ENCODE data around the gene SFXN1. TPM values are rescaled to one million over a fixed set of nuclear protein-coding genes. Genes with fewer than 3 reads are reported as not detected.

The SFXN1 gene
- 19.9 TPM for total RNA-seq
- long read RNA-seq, full-length matches to known transcripts: 26 of 37 reads
- long read RNA-seq, partial matches to known transcripts: 2 of 37 reads
- long read RNA-seq, other reads (novel, unspliced or antisense): 9 of 37 reads

DNA sequence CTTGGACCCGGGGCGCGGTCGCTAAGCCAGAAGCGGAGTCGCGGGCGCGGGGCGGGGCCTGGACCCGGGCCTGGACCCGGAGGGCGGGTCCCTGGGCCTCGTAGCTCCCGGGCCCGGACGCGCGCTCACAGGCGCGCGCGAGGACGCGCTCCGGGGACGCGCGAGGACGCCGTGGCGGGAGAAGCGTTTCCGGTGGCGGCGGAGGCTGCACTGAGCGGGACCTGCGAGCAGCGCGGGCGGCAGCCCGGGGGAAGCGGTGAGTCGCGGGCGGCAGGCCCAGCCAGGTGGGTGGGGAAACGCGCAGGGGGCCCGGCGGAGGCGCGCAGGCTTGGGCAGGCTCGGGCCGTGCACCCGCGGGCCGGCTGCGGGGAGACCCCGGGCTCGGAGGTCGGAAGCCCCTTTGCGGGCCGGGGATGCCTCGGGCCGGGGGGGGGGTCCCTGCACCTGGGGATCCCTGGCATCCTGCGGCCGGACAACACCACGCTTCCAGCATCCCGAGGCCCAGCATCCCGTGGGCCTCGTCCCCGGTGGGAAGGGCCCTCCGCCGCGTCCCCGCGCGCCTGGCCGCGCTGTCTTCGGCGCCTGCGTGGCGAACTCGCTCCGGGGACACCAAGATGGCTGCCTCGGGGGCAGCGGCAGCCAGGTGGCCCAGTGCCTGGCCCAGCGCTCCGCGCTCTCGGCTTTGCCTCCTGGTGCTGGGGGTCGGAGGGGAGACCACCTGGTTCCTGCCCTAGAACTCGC lies at the start of gene SFXN1:
SFXN1 (plus strand) TSS at position 177 of the 741 bp plus-strand sequence. CDS start 13,544 bp downstream, outside the sequence.
- ATAC-seq: peak; percentile 96
- DNase-seq: peak; percentile 88
- TF ChIP-seq CTCF (IDR thresholded peaks at IDR 0.05): no peak
- H3K4me1 ChIP-seq: peaks cover 8% of the 10 kb centered on the region
- no peaks in the 10 kb centered on the region for H3K9me3 ChIP-seq
- H3K27ac ChIP-seq: peak within 1 kb of the TSS; percentile 71
- peak within 1 kb of the TSS; percentile 87 for H3K4me3 ChIP-seq
- no peaks in the 10 kb centered on the region for H3K27me3 ChIP-seq
- H3K36me3 ChIP-seq: no peaks in the 10 kb centered on the region
- intact Hi-C loops (cut with DNase I): no loop called here

GRCh38 chr5:175434800-175435199 lies 43.6 kb upstream of the SFXN1 start:
- Histone ChIP-seq H3K4me3 (no peak overlapping the region), H3K9me3 (no peaks in the 10 kb centered on the region), H3K27ac (no peak overlapping the region), H3K36me3 (no peaks in the 10 kb centered on the region), H3K27me3 (no peaks in the 10 kb centered on the region), H3K4me1 (no peaks in the 10 kb centered on the region)
- ATAC-seq: no peak
- intact Hi-C loops (cut with DNase I): no loop called here
- TF ChIP-seq CTCF (IDR thresholded peaks at IDR 0.05): no peak
- no peak for DNase-seq

DNA sequence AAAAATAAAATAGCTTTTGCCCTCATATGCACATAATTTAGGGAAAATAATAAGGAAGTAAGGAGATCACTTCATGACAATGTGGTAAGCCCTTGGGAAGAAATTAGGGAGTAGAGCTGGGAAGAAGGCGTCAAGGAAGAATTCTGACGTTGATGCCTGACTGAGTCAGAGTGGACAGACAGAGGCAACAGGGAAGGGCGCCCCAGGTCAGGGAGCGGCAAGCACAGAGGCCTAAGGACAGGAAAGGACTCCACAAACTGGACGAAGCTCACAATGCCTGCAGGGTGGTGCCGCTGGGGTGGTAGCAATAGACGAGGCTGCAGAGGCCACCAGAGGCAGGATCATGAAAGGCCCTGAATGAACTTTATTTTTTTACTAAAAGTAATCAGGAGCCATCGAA lies 42.0 kb upstream of the SFXN1 start:
- DNase-seq: no peak
- H3K27ac ChIP-seq: no peak overlapping the region
- no peak for ATAC-seq
- intact Hi-C loops (cut with DNase I): no loop called here
- no peaks in the 10 kb centered on the region for H3K9me3 ChIP-seq
- H3K36me3 ChIP-seq: no peaks in the 10 kb centered on the region
- no peaks in the 10 kb centered on the region for H3K4me1 ChIP-seq
- no peak for TF ChIP-seq CTCF (IDR thresholded peaks at IDR 0.05)
- H3K4me3 ChIP-seq: no peak overlapping the region
- H3K27me3 ChIP-seq: no peaks in the 10 kb centered on the region

GRCh38 chr5:175438234-175438857 lies 40.0 kb upstream of the SFXN1 start:
- peaks cover 14% of the 10 kb centered on the region for H3K27me3 ChIP-seq
- H3K4me1 ChIP-seq: no peaks in the 10 kb centered on the region
- intact Hi-C loops (cut with DNase I): no loop called here
- H3K27ac ChIP-seq: no peak overlapping the region
- TF ChIP-seq CTCF (IDR thresholded peaks at IDR 0.05): no peak
- DNase-seq (no peak), ATAC-seq (no peak)
- H3K4me3 ChIP-seq: no peak overlapping the region
- H3K9me3 ChIP-seq: no peaks in the 10 kb centered on the region
- H3K36me3 ChIP-seq: no peaks in the 10 kb centered on the region

GRCh38 chr5:175443514-175444059 lies 34.8 kb upstream of the SFXN1 start:
- TF ChIP-seq CTCF (IDR thresholded peaks at IDR 0.05): no peak
- intact Hi-C loops (cut with DNase I): loop anchor here (10.0 kb wide), 1 partner anchor 499 kb away; no protein-coding TSS in a partner anchor
- Histone ChIP-seq H3K4me3 (peak overlapping the region; percentile 45), H3K27me3 (peaks cover 46% of the 10 kb centered on the region), H3K36me3 (no peaks in the 10 kb centered on the region), H3K4me1 (peaks cover 5% of the 10 kb centered on the region), H3K9me3 (no peaks in the 10 kb centered on the region), H3K27ac (peak overlapping the region; percentile 11)
- DNase-seq (no peak), ATAC-seq (no peak)

All from upper lobe of right lung (tissue), 1 donor.